HG02623 (cell line): ENCODE data around the gene SPDYE3.
"Not testable (repeated sequence)": the region's sequence is repeated elsewhere in the genome, so short reads cannot be mapped to it uniquely, and the experiment has no call there.

ENCODE experiments used
- ATAC-seq: cut with Tn5 transposase; IDR thresholded peaks from one replicate; pipeline ENCODE4 v1.9.1; 2021; ENCODE audit warnings: moderate library complexity; ENCODE audit not compliant: unreplicated experiment

Gene SPDYE3

DNA sequence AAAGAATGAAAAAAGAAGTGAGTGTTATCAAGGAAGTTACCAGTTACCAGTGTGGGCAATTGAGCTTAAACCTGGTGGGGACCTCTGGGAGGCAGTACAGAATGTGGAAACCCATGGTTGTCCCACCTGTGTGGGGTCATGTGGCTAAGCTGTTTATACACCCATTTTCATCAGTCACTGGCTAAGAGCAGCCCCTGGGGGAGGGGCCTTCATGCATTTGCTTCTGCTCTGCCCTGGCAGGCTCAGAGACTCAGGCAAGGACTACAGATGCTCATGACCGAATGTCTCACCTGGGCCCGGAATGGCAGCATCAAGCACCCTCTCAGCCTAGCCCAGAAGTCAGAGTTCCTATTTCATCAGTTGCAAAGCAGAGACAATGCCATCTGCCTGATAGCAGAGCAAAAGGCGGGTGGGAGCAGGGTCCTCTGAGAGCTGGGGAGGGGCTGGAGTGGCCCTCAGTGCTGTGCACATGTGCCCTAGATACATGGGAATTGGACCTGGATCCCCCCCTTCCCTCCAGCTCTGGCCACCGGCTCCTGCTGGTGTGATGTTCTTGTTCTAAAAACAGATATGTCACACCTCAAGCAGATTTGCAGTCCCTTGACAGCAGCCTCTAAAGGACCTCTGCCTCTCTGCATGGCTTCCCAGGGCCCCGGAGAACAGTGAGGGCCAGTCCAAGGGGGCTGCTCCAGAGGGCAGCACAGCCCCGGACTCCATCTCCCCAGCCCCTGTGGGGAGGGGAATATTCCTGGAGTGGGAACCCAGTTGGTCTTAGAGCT lies 20.1 kb upstream of the SPDYE3 start:
- ATAC-seq = not testable (repeated sequence)

DNA sequence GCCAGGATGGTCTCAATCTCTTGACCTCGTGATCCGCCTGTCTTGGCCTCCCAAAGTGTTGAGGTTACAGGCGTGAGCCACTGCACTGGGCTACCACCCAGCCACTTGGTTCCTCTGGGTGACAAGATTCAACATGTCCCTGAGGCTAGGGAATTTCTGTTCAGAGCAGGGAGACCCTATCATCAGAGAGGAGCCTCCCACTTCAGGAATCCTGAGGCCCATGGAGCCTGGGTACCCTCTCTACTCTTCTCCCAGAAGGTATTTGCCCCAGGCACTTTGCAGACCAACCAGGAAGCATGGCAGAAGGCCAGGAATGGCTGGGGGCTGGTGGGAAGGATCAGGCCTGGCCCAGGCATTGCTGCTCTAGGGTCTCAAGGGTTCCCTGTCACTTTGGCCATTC lies 19.2 kb upstream of the SPDYE3 start:
- not testable (repeated sequence) for ATAC-seq

DNA sequence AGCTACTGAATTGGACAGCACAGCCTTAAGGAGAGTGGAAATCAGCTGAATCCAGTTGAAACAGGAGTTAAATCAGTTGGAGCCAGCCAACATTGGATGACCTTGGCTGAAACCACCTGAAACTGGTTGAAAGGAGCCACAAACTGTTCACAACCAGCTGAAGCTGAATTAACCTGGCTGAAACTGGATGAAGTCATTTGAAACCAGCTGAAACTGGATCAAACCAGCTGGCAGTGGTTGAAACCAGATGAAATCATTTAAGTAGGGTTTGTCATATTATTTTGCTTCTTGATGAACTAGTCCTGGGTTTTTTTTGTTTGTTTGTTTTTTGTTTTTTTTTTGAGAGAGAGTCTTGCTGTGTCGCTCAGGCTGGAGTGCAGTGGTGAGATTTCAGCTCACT lies 15.3 kb upstream of the SPDYE3 start:
- not testable (repeated sequence) for ATAC-seq

DNA sequence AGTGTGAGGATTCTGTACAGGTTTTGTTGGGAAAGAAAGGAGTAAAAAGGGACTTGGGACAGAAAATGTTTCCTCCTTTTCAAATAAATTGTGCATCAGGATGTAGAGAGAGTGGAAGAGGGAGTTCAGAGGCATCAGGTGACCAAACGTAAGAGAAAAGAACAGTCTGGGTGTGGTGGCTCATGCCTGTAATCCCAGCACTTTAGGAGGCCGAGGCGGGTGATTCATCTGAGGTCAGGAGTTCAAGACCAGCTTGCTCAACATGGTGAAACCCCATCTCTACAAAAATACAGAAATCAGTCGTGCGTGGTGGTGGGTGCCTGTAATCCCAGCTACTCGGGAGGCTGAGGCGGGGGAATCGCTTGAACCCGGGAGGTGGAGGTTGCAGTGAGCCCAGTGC lies 12.2 kb upstream of the SPDYE3 start:
- not testable (repeated sequence) for ATAC-seq

DNA sequence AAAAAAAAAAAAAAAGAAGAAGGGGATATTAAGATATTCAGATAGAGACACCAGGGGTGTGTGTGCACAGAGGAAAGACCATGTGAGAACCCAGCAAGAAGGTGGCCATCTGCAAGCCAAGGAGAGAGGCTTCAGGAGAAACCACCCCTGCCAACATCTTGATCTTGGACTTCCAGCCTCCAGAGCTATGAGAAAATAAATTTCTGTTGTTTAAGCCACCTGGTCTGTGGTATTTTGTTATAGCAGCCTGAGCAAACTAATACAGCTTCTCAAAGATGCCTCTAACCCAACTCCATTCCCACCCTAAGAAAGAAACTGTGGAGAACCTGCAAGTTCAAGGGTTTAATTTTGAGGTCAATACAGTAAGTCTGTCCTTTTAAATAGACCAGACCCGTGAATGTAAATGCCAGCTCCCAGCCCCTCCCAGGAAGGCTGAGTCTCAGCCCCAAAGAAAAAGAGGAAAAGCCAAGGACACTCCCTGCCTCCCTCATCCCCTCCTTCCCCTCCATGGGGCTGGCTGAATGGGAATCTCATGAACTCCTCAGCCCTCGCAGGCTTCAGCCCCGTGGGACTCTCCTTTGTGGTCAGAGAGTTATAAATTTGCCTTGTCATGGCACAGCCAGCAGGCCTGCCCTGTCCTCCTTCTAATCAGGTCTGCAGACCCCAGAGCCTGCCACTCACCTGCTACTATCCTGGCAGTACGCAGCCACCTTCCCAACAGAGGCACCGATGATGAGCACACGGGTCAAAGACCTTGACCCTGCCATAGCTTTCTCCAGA lies 9.5 kb upstream of the SPDYE3 start:
- not testable (repeated sequence) for ATAC-seq

DNA sequence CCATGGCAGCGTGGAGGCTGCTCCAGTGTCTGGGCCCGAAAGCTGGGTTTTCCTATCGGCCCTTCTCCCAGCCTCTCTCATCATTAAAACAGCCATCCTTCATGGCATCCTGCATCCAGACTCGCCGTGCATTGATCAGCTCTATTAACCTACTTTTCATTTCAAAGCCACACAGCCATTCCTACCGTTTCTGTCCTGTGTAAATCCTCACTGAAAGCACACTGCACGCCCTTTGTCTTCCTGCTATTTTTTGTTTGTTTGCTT lies 8.9 kb upstream of the SPDYE3 start:
- ATAC-seq = not testable (repeated sequence)

DNA sequence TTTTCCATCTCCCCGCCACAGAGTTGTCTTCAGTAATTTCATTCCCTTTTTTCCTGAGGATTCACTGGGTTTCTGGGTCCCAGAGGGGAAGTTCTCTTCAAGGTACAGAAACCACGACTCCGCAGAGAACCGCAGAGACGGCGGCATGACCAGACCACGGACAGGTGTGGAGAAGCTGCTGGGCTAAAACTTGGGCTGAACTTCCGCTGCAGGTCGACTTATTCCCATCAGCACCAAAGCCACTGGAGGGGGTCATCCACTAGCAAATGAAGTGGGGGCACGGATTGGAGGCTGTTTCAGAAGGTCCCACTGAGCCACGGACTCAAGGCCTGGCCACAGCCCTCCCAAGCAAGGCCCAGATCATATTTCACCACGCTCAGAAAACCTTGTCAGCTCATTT lies 3.0 kb upstream of the SPDYE3 start:
- ATAC-seq = not testable (repeated sequence)

DNA sequence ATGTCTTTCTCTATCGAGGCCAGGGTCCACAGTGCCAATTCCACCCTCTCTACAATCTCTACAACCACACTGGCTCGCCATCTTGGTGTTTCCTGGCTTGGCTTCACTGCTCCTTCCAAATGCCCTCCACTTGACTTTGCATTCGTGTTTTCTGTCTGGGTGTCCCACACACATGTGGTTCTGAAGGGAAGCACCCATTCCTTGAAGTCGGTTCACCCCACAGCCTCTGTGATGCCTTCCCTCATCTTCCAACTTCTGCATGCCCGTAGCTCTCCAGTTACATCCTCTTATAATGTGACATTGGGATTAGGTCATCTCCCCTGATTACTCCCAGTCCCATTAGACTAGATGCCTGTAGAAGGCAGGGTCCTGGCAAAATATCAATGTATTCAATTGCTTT lies 10.8 kb downstream of the SPDYE3 start:
- not testable (repeated sequence) for ATAC-seq

DNA sequence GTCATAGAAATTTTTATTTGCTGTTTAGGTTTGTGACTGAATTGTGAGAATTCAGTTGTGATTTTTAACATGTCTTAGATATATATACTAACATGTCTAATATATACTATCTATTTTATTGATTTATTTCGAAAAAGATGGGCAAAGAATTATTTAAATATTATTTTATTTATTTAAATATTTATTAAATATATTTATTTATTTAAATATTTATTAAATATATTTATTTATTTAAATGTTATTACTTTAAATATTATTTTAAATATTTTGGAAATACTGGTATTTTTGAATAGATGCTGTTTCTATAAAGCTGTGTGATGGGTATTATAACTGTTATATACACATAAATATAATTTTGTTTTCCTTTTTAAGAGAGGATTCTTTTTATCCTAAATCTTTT lies 14.1 kb downstream of the SPDYE3 start:
- not testable (repeated sequence) for ATAC-seq

DNA sequence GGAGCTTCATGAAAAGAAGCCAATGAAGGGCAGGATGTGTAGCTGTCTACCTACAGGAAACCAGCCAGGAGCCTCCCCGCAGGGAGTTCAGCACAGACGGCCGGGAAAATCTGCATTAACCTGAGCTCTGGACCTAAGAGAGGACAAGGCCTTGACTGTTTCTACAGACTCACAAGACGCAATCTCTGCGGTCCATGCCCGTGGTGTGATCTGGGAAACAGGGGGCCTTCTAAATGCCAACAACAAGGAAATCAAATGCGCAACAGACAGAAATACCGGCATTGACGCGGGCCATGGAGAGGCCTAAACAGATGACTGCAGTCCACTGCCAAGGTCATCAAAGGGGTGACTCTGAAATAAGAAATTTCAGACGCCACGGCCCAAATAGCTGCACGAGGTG lies 16.7 kb downstream of the SPDYE3 start:
- ATAC-seq = not testable (repeated sequence)

DNA sequence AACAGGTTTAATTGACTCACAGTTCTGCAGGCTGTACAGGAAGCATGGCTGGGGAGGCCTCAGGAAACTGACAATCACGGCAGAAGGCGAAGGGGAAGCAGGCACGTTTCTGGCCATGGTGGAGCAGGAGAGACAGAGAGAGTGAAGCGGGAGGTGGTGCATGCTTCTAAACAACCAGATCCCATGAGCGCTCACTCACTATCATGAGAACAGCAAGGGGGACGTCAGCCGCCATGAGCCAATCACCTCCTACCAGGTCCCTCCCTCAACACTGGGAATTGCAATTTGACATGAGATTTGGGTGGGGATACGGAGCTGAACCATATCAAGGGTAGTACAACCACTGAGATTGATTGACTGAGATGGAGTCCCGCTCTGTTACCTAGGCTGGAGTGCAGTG lies 18.2 kb downstream of the SPDYE3 start:
- not testable (repeated sequence) for ATAC-seq

DNA sequence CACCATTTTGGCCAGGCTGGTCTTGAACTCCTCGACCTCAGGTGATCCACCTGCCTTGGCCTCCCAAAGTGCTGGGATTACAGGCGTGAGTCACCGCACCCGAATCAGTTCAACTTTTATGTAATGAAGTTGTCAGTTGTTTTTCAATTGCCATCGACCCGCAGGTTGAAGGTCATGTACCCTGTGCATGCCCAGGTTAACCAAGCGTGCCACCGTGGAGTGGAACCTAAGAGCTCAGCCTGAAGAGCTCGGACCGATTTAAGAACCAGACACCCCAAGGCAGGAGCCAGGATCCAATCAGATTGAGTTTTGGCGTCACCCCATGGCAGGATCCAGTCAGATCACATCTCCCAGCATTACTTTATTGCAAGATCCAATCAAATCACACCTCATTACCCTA lies 19.4 kb downstream of the SPDYE3 start:
- ATAC-seq = not testable (repeated sequence)

DNA sequence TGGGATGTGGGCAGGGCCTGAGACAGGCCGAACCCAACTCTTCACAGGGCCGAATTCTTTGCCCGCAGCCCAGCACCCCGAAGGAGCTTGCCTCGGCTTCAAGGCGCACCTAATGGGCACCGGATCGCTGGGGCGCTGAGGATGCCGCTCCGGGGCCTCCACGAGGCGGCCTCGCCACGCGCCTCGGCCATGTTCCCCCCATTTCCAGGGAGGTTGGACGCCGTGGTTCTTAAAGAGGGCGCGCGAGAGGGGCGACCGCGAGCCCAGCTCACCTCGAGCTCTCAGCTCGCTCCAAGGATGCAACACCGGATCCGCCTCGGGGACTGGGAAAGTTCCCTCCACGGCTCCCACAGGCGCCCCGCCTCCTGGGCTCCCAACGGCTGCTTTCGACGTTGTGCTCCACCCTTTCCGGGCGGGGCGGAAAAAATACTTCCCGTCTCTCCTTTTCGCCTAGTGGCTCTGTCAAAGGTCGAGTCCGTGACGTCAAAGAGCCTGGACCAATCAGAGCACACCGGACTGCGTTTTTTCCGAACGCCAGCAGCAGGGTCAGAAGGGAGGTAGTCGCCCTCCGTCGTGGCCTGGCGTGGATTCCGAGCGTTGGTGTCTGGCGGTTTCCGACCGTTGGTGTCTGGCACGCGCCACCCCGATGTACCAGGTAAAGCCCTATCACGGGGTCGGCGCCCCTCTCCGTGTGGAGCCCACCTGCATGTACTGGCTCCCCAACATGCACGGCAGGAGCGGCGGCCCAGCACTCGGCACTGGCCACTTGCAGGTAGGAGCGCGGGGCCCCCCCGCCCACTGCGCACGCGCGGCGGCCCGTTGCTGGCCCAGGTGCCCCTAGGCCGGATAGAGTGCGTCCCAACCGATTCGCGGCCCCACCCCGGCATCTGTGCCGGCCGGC lies 28.3 kb downstream of the SPDYE3 start:
- peak; percentile 97 for ATAC-seq

DNA sequence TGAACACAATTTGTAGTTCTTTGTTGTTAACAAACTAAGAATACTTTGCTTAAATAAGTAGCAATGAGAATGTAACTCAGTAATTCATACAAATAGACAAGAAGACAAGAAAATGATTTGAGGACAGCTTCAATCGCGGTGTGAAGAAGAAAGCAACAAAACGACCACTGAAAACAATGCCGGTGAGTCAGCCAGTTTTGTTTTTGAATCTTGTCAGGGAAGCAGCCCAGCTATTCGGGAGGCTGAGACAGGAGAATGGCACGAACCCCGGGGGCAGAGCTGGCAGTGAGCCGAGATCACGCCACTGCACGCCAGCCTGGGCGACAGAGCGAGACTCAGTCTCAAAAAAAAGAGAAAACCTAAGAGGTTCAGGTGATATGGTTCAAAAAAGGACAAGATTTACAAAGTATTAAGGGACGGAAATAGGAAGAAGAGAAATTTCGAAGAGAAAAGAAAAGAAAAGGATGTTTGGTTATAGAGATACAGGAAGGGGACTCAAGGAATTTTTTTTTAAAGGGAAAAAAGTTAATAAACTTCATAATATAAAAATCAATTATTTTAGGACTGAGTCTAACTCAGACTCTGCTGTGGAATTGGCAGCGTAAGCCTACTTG lies 30.7 kb downstream of the SPDYE3 start:
- not testable (repeated sequence) for ATAC-seq

DNA sequence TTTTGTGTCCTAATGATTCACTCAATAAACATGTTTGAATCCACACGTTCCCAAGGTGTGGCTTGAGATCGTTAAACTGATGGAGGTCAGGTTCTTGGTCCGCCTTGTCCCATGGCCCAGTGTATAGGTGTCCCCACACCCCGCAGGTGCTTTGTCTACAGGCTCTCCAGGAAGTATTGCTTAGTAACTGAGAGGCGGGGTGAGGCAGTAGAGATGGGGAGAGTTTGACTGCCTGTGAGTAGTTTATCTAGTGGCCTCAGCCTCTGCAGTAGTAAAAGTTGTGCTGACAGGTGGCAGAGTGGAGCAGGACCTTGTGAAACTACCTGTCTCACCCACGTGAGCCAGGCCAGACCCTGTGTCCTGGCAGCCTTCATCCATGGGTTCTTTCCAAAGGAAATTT lies 33.8 kb downstream of the SPDYE3 start:
- not testable (repeated sequence) for ATAC-seq

DNA sequence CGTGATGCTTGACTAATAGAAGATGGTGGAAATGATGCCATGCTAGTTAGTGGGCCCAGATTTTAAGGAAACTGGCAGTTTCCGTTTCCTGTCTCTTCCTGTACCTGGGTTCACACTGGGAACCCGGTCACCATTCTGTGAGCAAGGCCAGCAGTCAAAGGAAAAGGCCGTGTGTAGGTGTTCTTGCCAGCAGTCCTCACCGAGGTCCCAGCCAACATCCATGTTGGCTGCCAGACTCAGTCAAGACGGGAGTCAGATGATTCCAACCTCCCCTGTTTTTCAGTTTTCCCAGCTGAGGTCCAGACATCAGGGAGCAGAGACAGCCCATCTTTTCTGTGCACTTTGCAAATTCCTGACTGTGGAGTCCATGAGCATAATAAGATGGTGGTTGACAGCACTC lies 35.3 kb downstream of the SPDYE3 start:
- ATAC-seq = no peak

DNA sequence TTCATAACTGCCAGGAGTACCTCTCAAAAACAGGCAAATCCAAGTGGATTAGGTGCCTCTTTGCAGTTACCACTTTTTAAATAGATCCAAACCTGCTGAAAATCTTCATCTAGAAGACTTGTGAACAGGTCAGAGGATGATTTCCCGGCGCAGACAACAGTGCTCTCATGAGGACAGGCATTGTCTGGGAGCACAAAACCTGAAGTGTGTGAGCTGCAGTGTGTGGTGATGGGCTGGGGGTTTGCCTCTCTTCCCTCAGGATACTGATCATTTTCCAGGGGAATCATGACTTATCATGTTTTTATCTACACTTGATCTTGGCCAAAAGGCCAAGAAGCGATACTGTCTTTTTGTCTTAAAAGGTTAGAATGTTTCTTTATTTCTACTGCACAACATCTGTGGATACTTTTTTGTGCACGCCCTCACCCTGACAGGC lies 36.6 kb downstream of the SPDYE3 start:
- not testable (repeated sequence) for ATAC-seq

DNA sequence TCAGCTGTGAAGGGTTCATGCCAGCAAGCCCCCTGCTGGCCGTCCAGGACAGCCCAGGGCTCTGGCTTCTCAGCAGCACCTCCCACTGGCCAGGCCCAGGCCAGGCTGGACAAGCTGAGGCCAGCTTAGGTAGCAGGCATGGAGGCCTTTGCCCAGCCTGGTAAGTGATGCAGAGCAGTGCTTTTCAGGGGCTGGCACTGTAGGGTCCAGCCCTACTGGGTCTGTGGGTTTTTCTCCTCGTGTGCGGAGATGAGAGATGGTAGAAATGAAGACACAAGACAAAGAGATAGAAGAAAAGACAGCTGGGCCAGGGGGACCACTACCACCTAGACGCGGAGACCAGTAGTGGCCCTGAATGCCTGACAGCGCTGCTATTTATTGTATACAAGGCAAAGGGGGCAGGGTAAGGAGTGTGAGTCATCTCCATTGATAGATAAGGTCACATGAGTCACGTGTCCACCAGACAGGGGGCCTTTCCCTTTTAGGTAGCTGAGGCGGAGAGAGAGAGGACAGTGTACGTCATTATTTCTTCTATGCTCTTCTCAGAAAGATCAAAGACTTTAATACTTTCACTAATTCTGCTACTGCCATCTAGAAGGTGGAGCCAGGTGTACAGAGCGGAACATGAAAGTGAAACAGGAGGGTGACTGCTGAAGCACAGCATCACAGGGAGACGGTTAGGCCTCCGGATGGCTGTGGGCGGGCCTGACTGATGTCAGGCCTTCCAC lies 37.2 kb downstream of the SPDYE3 start:
- ATAC-seq = peak; percentile 80

DNA sequence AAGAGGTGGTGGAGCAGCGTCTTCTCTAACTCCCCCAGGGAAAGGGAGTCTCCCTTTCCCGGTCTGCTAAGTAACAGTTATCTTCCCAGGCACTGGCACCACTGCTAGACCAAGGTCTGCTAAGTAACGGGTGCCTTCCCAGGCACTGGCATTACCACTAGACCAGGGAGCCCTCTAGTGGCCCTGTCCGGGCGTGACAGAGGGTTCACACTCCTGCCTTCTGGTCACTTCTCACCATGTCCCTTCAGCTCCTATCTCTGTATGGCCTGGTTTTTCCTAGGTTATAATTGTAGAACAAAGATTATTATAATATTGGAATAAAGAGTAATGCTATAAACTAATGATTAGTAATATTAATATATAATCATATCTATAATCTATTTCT lies 37.8 kb downstream of the SPDYE3 start:
- ATAC-seq = peak; percentile 19

DNA sequence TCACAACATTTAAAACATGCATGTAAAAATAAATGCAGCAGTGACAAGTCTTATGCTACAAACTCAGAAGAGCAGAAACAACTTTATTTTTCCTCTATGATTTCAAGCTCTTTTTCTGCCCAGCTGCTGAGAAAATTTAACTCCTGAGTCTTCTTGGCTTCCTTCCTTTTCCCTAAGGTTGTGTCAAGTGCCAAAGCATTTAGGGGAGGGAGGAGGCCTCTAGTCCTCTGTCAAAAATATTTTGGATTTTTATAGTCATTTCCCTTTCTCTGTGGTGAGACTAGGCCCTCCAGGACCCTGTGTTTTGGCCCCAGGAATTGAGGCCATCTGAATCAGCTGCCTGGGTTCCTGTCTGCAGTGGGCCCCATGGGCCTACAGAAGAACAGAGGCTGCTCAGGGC lies 39.4 kb downstream of the SPDYE3 start:
- no peak for ATAC-seq
